Non-pigmented ciliary epithelial cell (primary cell): ENCODE measurements around the gene ARPP21.

Experiments
- DNase-seq: peaks from one replicate; pipeline ENCODE4 v3.0.0-alpha.2; 2010; ENCODE audit warnings: low read depth

Gene ARPP21

GRCh38 chr3:35641920-35642527 lies 2.7 kb downstream of the ARPP21 start:
- DNase-seq = no peak

GRCh38 chr3:35643495-35643894 lies 4.2 kb downstream of the ARPP21 start:
- no peak for DNase-seq

GRCh38 chr3:35644451-35644850 lies 5.1 kb downstream of the ARPP21 start:
- DNase-seq = no peak

DNA sequence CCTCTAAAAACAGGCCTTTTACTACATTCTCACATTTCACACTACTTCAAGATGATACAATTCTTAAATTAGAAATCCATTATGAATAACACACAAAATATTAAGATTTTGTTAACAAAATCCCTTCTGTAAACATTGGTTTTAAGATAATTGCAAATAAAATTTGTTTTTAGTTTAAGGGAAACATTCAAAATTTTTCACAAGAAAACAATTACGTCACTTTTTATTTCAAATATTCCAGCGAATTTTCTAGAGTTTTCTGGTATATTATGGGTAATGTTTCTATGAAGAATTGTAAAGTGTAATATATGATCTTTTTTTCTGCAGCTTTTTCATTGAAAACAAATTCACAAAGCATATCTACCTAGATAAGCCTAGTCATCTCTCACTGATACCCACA lies 5.9 kb downstream of the ARPP21 start:
- DNase-seq = no peak

GRCh38 chr3:35646081-35646480 lies 6.8 kb downstream of the ARPP21 start:
- no peak for DNase-seq

- DNase-seq = no peak
Measured at GRCh38 chr3:35647461-35647860, 8.1 kb downstream of the ARPP21 start.

- no peak for DNase-seq
Measured at GRCh38 chr3:35648347-35648746, 9.0 kb downstream of the ARPP21 start.

DNA sequence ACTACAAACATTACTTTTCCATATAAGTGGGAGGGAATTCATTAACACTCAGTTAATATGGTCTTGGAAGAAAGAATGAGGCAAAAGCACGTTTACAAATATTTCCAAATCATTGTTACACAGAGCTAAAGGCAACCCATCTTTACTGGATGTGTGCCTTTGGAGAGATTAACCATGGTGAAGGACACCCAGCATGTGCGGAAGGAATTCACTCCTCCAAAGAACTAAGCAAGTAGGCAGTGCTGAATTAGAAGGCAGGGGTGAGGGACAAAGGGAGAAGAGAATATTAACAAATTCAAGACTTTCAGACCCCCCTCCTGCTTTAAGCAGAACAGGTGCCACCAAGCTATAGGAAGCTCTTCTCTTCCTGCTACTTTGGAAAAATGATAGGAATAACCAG lies 10.1 kb downstream of the ARPP21 start:
- DNase-seq = no peak

- DNase-seq = no peak
Measured at GRCh38 chr3:35651426-35651825, 12.1 kb downstream of the ARPP21 start.

DNA sequence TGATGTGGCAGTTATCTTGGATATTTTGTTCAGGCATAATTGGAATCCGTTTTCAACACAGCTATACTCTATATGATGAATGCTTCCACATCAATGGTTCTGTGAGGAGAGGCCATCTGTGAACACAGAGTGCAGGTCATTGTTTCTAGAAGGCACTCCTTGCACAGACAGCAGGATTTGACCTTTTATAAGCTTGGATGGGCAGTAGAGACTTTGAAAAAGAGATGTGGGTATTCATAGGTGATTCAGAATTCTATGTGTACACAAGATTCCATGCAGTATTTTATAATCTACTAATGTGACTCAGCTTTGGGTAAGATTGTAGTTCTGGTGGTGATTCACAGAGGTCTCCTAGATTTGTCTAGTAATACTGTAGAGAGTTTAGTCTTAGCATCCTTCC lies 12.5 kb downstream of the ARPP21 start:
- peak; percentile 53 for DNase-seq

DNA sequence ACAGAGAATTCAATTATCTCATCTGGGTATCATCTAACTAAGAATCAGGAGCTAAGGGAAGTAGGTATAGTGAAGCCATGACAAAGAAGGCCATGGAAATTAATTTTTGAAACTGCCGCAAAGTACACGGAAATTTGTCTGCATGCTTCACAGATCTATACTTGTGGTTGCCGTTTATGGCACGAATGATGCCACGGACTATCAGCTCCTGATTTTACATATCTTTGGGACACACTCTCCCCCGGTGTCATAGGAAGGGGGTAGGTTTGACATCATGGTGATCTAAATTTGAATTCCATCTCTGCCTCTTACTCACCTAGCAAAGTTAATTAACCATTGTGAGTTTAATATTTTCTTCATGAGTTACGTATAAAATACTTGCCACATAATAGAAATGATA lies 14.0 kb downstream of the ARPP21 start:
- DNase-seq = no peak

- DNase-seq = no peak
Measured at GRCh38 chr3:35654476-35654875, 15.2 kb downstream of the ARPP21 start.

GRCh38 chr3:35658686-35659085 lies 19.4 kb downstream of the ARPP21 start:
- no peak for DNase-seq

GRCh38 chr3:35659768-35660167 lies 20.4 kb downstream of the ARPP21 start:
- DNase-seq = no peak

DNA sequence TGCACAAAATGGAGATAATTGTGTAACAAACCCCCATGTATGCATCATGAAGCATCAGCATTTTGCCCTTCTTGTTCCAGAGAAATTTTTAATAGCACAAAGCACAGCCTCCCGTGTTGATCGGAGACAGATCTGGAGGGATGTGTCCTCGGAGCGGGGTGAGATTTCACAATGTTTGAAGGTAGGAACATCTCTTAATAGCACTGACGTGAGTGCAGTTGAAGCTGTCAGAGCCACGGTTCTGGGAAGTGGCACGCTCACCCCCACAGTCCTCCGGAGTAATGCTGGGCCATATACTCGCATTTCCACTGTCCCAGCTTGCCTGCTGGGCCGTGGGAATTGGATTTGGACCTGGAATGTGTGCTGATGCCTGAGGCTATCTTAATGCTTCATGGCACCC lies 24.1 kb downstream of the ARPP21 start:
- DNase-seq = no peak

GRCh38 chr3:35664460-35664919 lies 25.2 kb downstream of the ARPP21 start:
- DNase-seq = peak; percentile 81

DNA sequence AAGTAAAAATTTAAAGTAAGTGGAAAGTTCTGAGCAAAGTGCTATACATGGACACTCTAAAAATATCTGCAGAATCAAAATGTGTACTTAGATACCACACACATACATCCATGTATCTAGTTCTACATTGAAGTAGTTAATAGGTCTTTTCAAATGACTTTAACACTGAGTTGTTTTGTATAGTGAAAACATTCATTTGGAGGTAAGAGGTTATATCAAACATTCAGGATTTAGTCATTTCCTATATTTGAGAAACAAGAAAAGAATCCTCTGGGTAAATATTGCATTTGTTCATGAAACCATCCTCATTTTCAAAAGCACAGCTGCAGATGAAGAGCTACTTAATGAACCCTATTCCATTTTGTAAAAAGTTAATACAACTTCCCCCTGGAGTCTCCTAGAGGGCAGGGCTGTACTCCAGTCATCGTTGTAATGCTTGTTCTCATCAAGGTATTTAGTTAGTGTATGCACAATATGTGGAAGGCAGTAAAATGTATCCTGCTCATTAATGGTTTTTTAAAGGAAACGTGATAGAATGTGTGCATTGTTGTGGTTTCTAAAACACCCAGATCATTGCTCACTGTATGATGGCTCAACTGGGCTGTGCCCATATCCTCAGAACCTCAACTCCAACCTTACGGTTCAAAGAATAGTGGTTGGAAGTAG lies 26.2 kb downstream of the ARPP21 start:
- no peak for DNase-seq

DNA sequence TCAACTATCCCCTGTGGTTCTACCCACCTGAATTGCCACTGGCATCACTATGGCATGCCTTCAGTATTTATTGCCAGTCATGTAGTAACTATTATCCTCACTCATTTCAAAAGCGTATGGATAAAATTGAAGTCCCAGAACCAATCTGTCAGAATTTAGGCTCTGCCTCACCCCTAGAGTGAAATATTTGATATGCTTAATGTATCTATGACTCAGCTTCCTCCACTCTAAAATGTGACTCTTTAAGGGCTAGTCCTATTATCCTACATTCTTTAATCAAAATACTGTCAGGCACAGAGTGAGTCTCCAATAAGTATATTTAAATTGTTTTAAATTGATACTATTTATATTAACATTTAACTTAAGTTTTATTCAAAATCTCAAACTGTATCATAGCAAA lies 27.6 kb downstream of the ARPP21 start:
- DNase-seq = no peak

DNA sequence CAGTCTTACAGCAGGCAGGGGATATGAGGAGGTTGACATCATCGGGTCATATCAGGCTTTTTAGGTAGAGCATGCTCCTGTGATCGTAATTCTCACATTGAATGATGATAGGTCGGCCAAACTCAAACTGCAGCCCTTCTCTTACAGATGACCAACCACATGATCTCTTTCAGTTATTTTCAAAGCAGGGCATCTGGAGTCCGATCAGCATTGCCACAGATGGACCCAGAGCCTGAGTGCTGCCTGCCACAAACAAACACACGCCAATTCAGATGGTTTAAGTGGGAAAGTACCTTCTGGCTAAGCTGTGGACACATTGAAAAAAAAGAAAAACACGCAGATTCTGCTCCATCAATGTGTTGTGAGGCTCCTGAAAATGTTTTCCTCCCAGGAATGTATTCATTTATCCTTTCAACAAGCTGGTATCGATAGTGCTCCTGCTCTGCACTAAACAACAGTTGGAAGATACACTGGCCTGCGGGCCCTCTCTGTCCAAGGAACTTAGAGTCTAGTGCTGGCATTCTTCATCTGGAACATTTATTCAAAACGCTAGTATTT lies 31.2 kb downstream of the ARPP21 start:
- no peak for DNase-seq

- no peak for DNase-seq
Measured at GRCh38 chr3:35671483-35671882, 32.2 kb downstream of the ARPP21 start.

GRCh38 chr3:35673017-35673416 lies 33.7 kb downstream of the ARPP21 start:
- no peak for DNase-seq

DNA sequence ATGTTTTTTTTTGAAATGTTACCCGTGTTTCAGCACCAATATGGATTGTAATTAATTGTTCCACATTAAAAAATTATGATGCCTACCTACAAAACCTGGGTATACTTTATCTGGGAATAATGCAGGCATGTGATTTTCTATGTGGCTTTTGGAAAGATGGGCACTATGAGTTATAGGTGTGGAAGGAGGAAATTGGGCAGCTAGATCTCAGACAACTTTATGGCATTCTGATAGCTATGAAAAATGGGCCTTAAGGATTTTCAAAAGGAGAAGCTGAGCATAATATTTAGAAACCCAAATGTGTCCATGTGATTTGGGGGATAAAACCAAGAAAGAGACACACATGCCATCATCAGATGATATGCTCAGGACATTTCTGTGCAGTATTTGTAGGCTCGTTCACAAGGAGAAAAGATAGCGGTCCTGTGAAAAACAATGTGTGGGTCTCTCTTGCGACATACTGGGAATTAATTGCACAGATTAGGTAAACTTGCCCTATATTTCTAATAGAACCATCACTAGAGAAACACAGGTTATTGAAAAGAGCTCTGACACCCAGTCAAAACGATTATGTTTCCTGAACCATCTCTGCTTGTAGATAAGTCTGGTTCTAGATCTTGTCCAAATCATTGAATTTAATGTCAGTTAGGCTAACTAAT lies 35.3 kb downstream of the ARPP21 start:
- DNase-seq = no peak

GRCh38 chr3:35675206-35675605 lies 35.9 kb downstream of the ARPP21 start:
- DNase-seq = no peak
